ENCODE measurements around the gene IFI27L2.
A peak's percentile ranks its signal among the peaks of the same experiment; 100 is the strongest.

IFI27L2 gene

DNA sequence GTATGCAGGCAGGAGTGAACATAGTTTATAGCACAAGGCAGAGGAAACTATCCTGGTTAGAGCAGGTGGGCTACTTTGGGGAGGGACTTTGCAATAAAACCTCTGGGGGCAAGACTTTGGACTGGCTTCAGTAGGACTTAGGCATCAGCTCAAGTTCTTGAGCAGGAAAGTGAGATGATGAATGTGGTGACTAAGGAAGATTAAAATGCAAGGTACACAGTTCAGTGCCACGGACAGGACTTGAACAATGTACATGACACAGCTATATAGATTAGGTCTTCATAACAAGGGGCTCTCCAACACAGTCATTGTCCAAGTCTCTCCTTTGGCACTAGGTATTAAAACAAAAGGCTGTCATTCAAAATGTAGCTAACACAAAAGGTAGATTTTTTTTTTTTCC is 23.3 kb upstream of the IFI27L2 start:
- no peak for DNase-seq (ENCODE audit: low read depth in 2 of 2)

DNA sequence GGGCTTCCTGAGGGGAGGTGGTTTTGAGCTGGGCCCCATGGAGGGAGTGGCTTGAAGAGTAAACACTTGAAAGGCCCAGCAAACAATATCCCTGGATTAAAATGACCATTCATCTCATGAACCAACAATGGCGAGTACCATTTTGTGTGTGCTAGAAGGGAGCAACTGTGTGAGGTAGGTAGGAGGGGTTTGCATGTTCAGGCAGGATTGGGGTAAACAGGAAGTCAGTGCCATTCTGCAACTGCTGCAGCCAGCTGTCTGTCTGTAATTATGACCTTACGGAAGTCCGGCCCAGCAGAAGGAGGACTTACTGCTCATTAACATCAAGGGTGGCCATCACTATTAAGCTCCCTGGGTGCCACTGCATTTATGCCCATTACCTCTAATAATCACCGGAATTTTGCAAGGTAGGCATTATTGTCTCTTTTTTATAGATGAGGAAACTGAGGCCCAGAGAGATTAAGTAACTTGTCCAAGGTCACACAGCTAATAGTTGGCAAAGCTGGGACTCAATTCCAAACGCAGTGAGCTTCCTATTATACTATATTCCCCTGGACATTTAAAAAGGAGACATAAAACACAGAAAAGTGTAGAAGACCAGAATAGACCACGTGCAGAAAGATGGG is 16.6 kb upstream of the IFI27L2 start:
- no peak for DNase-seq (ENCODE audit: low read depth in 2 of 2)

DNA sequence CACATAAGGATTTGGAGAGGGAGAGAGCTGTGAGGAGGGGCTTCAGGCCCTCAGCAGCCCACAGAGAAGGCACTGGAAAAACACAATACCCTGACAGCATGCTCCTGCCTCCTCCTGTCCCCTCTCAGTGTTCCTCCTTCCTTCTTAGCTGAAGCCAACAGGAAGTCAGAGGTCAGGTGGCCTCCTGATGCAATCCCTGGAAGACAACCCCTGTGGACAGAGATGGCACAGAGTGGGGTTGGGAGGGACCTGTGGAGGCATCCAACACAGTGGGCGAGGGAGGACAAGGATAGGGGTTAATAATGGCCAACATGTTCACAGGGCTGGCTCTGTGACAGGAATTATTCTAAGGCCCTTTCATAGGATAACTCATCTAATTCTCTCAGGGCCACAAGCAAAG is 15.4 kb upstream of the IFI27L2 start:
- no peak for DNase-seq (ENCODE audit: low read depth in 2 of 2)

DNA sequence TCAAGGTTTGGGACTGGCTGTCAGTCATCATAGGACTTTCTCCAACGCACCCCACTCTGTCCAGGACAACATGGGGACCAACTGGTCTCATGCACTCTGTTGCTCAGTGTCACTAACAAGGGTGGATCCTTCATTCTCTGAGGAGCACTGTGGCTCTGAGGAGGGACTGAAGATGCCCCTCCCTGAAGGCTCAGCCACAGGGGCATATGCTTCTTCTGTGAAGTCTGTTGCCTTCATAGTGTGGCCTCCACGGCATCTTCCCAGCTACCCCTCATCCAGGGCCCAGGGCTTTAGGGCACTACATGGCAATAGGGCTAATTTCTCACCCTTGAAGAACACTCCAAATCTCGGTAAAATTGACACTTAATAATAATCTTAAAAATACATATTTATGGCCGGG is 14.3 kb upstream of the IFI27L2 start:
- no peak for DNase-seq (ENCODE audit: low read depth in 2 of 2)

DNA sequence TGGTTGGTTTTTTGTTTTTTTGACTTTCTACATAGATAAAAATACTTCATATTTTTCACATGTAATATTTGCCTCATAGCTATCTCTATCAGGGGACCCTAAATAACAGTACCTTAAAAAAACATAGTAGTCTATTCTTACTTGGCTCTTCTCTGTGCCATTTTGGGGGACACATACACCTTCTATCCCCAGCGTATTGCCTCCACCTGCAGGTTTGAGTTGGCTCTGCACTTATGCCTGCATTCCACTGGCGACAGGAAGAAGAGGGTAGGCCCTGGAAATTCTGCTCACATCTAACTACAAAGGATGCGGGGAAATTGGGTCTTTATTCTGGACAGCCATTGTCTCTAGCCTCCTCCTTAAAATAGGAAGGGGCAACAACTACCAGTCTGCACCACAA is 13.8 kb upstream of the IFI27L2 start:
- no peak for DNase-seq (ENCODE audit: low read depth in 2 of 2)

DNA sequence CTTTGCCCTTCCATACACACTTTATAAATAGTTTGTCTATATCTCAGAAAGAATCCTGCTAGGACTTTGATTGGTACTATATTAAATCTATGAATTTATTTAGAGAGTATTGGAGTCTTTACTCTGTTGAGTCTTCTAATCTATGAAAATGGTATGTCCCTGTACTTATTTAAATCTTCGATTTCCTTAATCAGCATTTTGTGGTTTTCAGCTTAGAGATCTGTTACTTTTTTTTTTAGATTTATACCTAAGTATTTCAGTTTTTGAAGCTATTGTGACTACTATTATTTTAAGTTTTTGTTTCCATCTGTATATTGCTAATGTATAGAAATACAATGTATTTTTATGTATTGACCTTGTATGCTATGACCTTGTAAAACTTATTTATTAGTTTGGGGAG is 13.4 kb upstream of the IFI27L2 start:
- no peak for DNase-seq (ENCODE audit: low read depth in 2 of 2)

DNA sequence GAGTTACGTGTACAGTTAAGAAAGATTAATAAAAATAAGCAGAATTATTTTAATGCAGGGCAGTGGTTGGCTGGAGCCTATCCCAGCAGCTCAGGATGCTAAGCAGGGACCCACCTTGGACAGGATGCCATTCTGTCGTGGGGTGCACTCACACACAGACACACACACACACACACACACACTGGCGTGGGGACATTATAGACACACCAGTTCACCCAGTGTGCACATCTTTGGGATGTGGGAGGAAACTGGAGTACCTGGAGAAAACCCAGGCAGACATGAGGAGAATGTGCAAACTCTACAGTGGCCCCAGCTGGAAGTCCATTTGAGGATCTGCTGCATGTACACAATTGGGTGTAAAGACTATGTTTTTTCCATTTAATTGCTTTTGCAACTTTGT is 12.8 kb upstream of the IFI27L2 start:
- no peak for DNase-seq (ENCODE audit: low read depth in 2 of 2)

DNA sequence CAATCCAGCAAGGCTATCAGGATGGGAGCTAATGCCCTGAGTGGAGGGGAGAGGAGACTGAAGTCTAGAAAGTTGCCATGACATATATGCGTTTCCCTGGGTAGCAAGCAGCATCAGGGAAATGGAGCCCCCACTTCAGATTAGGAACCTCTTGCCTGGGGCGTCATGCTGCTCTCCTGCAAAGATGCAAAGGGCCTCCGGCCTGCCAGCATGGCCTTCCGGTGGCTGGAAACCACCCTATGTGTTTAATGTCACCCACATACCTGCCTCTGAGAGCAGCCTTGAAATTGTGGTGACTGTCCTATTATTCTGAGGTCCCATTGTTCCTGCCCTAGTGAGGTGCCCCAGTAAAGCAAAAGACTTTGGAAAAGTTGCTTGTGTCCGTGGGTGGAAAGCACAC is 10.0 kb upstream of the IFI27L2 start:
- DNase-seq (ENCODE audit: low read depth in 2 of 2), result no peak

DNA sequence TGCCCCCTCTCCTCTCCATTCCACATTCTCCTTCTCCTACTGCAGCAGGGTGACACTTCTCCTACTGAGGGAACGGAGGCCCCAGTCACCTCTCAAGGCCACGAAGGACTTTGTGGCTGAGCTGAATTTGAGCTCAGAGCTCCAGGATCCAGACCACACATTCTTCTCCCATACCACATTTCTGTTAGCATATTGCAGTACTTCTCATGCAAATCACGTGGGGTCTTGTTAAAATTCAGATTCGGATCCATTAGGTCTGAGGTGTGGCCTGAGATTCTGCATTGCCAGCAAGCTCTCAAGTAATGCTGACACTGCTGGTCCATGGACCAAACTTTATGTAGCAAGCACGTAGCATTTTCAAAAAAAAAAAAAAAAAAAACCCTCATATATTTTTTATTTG is 9.6 kb upstream of the IFI27L2 start:
- DNase-seq (ENCODE audit: low read depth in 2 of 2), result no peak

DNA sequence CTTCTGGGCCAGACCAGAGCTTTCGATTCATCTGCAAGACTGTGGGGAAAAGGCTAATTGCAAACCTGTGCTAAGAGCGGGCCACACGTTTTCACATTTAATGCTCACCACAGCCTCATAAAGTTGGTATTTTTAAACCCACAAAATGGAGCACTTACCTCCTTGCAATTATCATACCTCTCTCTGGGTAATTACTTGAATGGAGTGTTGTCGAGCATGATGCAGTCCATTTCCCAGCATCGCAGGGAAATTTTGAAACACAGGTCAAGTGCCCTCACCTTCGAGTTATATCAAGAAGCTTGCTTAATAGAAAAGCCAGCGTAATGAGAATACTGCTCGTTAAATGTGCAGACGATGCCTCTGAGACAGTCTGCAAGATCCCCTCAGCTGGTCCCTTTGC is 8.8 kb upstream of the IFI27L2 start:
- DNase-seq (ENCODE audit: low read depth in 2 of 2), result no peak

DNA sequence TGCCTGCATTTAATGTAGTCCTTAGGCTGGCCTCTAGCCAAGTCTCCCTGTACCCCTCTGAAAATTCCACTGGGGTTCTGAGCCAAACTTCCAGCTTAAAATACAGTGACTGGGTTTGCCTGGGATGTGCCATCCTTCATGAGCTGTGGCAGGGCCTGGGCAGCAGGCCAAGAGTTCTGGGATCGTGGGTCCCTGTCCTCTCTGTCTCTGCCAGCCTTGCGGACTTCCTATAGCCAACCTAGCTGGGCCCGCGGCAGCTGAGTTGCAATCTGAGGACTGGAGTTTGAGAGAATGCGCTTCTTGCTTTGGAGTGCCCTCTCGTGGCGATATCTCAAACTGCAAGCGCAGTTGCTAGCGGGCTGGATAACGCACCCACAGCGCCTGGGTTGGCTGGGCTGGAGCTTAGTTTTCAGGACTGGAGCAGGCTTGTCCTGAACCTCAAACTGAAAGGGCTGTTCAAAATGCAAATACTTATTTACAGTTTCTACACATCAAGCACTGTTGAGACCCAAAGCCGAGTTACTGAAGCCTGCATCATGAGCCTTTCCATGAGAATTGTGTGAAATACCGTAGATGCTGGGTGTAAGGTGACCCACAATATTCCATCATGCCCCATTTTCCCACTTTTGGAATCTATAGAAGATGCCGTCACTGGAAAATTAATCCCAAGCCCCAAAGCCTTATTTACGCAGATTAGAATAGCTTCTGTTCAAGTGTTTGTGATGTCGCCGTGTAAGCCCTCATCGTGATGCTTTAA is 7.3 kb upstream of the IFI27L2 start:
- peak; percentile 73 for DNase-seq (ENCODE audit: low read depth in 2 of 2)

DNA sequence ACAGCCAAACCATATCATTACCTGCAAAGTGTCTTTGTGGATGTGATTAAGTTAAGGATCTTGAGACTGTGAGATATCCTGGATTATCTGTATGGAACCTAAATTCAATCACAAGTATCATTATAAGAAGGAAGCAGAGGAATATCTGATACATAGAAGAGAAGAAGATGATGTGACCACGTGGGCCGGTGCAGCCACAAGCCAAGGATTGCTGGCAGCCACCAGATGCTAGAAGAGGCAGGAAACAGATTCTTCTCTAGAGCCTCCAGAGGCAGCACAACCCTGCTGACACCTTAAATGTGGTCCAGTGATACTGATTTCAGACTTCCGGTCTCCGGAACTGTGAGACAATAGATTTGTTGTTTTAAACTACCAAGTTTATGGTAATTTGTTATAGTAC is 6.1 kb upstream of the IFI27L2 start:
- DNase-seq (ENCODE audit: low read depth in 2 of 2), result no peak

DNA sequence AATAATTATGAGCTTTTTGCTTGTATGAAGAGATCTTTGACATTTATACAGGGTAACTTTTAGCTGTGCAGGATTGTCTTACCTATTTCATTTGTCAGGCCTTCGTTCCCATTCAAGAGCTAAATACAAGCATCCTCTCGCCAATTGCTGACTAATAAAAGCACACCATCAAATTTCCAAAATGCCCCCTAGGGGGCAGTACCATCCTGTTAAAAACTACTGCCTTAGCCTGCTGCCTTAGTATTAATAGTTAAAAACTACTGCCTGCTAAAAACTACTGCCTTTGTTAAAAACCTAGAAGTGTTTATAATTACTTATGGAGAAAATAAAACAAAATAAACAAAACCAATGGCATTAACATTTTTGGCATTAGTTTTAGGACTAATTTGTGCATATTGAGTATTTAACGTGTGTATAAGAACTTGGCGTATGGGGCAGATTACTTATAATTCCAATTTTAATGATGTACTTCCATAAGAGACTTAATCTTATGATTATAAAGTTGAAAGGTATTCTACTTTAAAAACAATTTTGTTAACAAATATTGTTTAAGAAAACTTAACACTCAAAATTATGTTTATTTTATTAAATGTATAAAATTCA is 3.0 kb upstream of the IFI27L2 start:
- DNase-seq (ENCODE audit: low read depth in 2 of 2), result peak; percentile 14 to 29

DNA sequence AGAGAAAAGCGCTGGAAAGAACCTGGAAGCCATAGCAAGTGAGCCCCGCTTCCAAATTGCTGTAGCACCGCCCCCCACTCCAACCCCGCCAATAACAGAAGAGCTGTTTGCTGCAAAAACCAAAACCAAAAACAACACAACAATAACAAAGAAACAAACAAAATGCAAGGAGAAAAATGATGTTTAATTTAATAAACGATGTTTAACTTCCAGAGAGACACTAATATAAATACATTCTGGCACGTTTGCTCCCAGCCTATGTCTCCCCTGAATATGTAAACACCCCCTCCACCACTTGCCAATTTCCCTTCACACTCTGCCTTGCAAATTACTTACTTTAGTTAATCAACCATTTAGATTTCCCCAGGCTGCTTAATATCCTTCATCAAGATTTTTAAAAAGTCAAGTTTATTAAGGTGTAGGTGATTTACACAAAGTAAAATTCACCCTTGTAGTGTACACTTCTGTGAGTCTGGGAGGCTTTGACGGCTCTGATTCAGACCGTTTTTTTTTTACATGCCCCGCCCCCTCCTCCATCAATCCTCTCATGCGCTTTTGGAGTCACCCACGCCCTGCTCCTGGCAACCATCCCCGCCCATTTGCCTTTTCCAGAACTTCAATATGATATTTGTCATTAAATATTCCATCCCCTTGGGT is 482 bp upstream of the IFI27L2 start:
- no peak for DNase-seq (ENCODE audit: low read depth in 2 of 2)

DNA sequence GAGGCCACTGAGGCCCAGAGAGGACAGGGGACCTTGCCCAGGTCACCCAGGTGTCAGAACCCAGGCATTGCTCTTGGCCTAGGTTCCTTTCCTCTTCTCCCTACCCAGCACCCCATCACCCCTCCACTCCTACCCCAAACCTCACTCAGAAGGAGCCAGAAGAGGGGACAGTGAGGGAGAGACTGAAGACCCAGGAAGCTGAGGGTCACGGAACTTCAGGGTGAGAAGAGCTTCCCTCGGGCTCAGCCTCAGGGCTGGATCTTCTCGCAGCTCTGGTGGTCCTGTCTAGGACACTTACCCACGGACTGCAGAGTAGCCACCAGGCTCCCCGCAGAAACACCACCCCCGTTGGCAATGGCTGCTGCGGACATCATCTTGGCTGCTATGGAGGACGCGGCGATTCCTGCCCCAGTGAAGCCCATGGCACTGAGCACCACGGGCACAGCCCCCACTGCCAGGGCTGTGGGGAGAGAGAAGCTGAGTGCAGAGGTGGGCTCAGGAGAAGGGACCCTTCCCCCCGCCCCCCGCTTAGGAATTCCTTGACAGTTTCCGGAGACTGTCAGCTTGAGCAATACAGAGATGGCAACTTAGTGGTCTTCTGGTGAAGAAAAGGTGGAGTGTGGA is 1.1 kb downstream of the IFI27L2 start:
- DNase-seq (ENCODE audit: low read depth in 2 of 2), result no peak

DNA sequence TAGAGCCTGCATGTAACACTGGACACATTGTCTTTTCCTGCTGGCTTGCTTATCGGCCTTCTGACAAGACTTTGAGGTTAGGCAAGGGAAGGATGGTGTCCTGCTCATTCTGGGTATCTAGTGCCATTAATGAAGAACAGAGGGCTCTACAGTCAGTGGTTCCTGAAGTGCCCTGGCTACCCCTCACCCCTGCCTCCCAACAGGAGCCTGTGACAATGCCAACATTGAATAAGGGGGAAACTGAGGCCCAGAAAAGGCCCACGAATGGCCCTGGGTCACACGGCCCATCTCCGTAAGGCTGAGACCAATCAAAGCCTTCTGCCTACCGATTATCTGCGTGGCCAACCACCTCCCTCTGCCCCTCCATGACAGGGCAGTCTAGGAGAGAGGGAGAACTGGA is 2.1 kb downstream of the IFI27L2 start:
- DNase-seq (ENCODE audit: low read depth in 2 of 2), result no peak

DNA sequence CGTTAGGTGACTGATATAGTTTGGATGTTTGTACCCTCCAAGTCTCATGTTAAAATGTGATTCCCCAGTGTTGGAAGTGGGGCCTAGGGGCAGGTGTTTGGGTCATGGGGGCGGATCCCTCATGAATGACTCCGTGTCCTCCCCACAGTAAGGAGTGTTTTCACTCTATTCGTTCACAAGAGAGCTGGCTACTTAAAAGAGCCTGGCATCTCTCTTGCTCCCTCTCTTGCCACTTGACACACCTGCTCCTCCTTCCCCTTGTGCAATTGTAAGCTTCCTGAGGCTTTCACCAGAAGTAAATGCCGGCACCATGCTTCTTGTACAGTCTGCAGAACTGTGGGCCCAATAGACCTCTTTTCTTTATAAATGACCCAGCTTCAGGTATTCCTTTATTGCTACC is 2.6 kb downstream of the IFI27L2 start:
- DNase-seq (ENCODE audit: low read depth in 2 of 2), result no peak

DNA sequence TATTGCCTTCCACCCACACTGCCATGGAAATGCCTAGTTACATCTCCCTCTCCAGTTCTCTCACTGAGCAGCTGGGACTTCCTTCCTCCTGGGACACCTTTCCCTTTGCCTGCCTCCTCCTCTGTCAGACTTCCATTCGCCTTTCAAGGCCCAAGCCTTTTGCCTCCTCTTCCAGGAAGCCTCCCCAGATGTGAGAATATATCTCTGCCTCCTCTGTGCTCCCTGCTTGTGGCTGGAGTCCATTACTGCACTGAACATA is 3.1 kb downstream of the IFI27L2 start:
- no peak for DNase-seq (ENCODE audit: low read depth in 2 of 2)

DNA sequence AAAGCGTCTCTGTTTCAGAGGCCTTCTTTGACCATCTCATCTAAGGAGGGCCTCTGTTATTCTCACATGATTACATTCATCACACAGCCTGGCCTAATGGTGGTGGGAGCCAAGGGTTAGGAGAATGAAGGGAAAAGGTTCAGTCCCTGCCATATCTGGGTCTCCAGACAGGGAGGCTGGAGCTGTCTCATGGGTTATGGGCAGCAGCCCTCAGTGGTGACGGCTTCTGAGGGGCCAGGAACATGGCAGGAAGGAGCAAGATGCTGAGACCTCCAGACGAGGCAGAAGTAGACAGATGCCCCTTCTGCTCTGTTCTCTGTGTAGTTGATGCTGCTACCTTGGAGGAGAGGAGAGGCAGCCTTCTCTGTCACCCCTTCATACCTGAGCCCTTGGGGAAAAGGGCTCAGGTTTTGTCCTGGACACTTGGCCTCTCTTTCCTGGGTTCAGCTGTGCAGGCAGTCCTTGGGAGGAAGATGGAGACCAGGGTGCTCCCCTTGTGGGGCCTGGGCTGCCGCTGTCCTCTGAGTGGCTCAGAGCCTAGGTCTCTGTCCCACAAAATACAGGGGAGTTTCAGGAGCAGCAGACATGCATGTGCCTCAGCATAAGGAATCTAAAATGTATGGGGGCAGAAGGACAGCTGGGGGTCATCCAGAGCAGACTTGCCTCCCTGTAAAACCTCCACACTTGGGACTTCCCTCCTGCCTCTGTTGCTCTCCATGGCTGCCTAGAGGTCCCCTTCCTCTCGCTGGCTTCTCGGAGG is 3.6 kb downstream of the IFI27L2 start:
- no peak for DNase-seq (ENCODE audit: low read depth in 2 of 2)

DNA sequence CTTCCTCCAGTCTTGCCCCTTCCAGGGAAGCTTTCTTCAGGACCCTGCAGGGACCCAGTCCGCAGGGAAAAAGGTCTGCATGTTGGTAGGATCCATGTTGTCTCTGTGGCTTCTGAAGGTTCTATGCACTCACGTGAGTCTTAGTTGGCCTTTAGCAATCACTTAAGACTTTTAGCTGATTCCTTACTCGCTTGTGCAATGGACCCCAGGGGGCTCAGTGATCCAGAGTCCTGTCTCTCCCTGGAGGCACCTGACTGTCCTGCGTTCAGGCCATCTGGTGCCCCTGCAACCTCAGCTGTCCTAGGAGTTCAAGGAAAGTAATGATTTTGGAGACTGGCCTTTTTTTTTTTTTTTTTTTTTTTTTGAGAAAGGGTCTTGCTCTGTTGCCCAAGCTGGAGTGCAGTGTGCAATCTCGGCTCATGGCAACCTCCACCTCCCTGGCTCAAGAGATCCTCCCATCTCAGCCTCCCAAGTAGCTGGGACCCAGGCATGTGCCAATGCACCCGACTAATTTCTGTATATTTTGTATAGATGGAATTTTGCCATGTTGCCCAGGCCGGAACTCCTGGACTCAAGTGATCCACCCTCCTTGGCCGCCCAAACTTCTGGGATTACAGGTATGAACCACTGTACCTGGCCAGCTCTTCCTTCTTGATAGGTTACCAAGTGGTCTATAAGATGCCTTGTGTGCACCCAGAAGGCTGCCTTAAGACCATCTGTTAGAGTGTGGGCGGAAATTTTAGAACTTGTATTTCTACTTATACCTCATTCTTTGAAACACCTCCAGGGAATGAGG is 4.6 kb downstream of the IFI27L2 start:
- DNase-seq (ENCODE audit: low read depth in 2 of 2), result no peak

DNA sequence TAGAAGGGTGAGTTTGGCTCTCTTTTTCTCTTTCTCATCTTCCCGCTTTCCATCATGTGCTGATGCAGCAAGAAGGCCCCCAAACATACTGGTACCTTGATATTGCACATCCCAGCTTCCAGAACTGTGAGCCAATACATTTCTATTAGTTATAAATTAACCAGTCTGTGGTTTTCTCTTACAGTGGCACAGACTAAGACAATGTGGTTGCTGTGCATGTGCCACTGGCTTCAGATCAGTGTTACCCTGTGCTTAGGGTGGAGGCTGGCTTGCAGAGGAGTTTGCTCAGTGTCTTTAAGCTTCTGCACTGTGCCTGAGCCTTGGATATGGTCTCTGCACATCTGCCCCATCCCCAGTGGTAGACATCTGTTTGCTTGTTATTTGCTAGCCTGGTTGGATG is 5.5 kb downstream of the IFI27L2 start:
- DNase-seq (ENCODE audit: low read depth in 2 of 2), result no peak
